HL-60/S4 treated with phorbol 12-myristate 13-acetate at 8.2 ng/mL for 4 days and 3 days (cell line): ENCODE results near the gene PYGL.

ENCODE experiments used
- in situ Hi-C: fragments of 300-500 bp; cut with MboI; formaldehyde crosslinking; loops from 2 replicates; pipeline ENCODE4 v1.15.0; 2022; ENCODE audit warnings: low sequenced_read_pairs

PYGL gene

GRCh38 chr14:50882932-50883826 is 61.1 kb downstream of the PYGL start:
- in situ Hi-C loops = no loop called here

GRCh38 chr14:50875359-50876070 is 68.8 kb downstream of the PYGL start:
- in situ Hi-C loops = no loop called here

- in situ Hi-C loops = no loop called here
Measured at GRCh38 chr14:50874757-50875156, 69.5 kb downstream of the PYGL start.

- in situ Hi-C loops = no loop called here
Measured at GRCh38 chr14:50871914-50872732, 72.2 kb downstream of the PYGL start, which contains the start of gene ABHD12B. Gene ABHD12B, plus strand, starts transcription at chr14:50872053. Its CDS starts 122 bp downstream, at chr14:50872175.

- in situ Hi-C loops = no loop called here
Measured at GRCh38 chr14:50871228-50871627, 73.1 kb downstream of the PYGL start.

- in situ Hi-C loops = no loop called here
Measured at GRCh38 chr14:50865391-50866076, 78.7 kb downstream of the PYGL start.

DNA sequence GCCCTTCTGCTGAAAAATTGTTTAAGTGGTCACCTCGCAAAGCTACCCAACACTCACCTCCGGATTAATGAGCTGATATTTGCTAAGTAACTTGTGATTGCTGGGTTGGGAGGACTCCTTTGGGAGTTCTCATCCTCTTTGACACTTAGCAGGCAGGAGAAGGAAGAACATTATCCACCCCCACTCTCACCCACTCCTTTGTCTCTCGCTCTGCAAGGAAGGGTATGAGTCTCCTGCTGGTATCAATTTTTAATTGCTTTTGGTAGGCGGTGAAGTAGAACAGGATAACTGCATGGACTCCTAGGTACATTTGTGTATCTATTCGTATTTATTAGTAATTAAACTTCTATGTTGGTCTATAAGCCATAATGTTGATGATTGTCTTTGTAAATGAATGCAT is 79.3 kb downstream of the PYGL start:
- in situ Hi-C loops = no loop called here

DNA sequence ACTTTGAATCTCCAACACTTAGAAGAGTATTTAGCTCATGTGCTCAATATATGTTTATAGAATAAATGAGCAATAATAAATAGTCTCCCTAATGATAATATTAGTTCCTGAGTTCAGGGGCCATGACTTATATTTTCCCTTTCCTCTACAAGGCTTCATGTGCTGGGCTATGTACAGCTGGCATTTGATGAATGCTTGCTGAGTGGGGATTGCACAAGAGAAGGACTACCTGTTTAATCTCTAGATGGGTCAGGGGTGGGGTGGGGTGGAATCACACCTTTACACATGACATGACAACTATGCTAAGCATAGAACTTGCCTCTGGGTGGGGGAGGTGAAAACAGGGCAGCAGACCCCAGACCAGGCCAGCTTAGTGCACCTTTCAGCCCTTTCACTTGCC is 80.0 kb downstream of the PYGL start:
- in situ Hi-C loops = no loop called here

DNA sequence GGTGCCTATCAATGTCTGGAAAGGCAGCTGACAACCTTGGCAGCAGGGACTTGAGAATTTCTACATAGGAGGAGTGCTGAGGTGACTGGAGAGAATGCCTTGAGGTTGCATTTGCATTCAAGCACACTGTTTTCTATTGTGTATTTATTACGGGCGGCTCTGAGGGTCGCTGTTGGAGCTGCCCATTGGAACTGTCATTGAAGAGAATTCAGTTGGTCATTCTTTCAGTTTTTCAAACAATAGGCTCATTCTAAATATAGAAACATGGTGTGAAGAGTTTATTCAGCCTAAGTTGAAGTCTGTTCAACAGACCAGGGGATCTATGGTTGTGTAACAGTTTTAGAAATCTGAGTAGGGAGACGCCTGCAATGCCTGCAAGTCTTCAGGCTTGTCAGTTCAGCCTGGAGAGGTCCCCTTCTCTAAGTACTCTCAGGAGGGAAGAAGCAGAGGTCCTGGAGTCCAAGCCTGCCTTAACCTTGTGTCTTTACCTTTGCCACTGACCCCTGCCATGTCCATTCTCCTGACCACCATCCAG is 82.2 kb downstream of the PYGL start:
- in situ Hi-C loops = no loop called here

DNA sequence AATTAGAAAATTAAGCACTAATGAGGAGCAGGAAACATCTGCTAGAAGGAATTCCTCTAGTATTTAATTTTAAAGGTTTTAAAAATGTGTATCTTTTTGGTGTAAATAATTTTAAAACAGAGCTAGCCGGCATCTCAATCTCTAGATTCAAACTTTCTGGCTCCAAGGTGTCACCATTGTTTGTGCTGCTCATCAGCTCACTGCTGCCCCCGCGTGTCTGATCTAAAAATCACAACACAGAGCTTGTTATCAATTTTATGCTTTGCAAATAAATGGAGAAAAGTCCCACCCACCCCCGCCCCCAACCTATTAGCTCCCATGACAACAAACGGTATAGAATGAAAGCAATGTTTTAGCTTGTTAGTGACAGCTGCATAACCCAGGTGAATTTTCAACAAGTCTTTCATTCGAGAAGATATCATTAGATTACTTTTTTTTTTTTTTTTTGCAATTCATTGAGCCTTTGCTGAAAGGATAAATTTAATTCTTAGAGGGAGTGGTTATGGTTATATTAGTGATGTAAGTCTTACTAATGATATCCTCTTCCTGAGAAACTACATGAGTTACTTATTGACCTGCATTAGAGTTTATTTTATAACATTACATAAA is 83.7 kb downstream of the PYGL start:
- in situ Hi-C loops = no loop called here

DNA sequence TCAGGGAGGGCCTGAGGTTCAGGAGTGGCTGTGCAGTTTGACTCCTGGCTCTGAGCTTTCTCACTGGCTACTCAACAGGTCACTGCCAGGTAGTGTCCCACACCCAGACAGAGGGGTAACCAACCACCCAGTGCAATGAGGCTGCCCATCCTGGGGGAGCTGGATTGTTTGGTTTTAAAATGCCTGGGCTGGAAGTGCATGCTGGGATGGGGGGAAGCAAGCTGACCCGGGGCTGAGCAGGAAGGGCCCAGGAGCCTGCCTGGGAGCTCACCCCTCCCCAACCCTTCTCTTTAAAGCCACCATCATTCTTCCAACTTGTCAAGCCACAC is 85.0 kb downstream of the PYGL start:
- in situ Hi-C loops = no loop called here

- in situ Hi-C loops = no loop called here
Measured at GRCh38 chr14:50856660-50857059, 87.6 kb downstream of the PYGL start.

DNA sequence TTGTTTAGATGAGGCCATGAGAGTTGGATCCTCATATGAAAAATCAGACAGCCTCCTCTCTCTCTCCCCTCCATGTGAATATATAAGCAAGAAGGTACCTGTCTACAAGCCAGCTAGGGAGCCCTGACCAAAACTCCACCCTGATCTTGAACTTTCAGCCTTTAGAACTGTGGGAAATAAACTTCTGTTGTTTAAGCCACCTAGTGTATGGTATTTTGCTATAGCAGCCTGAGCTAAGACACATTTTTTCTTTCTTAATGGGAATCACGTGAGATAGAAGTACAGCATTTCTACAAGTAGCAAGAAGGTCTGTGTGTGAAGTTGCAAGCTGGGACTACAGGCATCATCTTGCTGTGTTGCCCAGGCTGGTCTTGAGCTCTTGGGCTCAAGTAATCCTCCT is 88.7 kb downstream of the PYGL start:
- in situ Hi-C loops = no loop called here
